VCaP (cell line): ENCODE data around the gene SNX33.
"Not testable (repeated sequence)": the region's sequence is repeated elsewhere in the genome, so short reads cannot be mapped to it uniquely, and the experiment has no call there.

ENCODE experiments used
- H3K27ac ChIP-seq: fragments of 450-650 bp; 2 replicates; pipeline ENCODE4 v1.5.1; 2017
- CTCF ChIP-seq: fragments of 450-650 bp; conservative IDR thresholded peaks from 2 replicates; pipeline ENCODE4 v1.5.1; 2017; ENCODE audit warnings: mild to moderate bottlenecking, moderate library complexity

SNX33 gene

DNA sequence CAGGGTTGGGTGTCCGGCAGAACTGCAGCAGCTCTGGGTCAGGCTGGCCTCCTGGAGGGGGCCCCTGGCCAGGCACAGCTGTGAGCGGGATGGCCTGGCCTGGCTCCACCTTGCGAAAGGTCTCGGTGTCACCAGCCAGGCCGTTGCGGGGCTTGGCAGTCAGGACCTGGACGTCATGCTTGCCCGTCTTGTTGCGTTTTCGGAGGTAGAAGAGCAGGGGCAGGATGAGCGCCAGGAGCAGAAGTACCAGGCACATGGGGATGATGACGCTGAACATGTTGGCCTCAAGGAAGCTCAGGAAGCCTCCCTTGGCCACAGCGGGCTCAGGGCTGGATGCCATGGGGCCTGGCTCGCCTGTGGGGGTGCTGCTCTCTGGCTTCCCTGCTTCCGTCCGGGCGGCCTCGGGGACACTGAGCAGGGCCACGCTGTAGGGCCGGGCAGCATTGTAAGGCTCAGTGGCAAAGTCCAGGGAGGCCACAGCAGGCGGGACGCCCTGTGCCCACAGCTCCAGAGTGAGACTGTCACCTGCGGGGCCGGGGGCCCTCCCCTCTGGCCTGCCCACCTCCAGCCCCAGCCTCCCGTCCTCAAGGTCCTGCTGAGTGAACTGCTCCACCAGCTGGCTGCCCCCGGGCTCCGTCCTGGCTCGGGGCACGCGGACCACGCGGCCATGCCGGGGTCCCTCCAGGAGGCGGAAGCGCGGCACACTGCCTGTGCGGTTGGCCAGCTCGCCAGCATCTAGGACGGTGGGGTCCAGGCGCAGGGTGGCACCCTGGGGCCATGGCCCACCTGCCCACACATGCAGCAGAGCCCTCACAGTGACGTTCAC is 28.1 kb downstream of the SNX33 start:
- H3K27ac ChIP-seq = no peak overlapping the region
- no peak for TF ChIP-seq CTCF

DNA sequence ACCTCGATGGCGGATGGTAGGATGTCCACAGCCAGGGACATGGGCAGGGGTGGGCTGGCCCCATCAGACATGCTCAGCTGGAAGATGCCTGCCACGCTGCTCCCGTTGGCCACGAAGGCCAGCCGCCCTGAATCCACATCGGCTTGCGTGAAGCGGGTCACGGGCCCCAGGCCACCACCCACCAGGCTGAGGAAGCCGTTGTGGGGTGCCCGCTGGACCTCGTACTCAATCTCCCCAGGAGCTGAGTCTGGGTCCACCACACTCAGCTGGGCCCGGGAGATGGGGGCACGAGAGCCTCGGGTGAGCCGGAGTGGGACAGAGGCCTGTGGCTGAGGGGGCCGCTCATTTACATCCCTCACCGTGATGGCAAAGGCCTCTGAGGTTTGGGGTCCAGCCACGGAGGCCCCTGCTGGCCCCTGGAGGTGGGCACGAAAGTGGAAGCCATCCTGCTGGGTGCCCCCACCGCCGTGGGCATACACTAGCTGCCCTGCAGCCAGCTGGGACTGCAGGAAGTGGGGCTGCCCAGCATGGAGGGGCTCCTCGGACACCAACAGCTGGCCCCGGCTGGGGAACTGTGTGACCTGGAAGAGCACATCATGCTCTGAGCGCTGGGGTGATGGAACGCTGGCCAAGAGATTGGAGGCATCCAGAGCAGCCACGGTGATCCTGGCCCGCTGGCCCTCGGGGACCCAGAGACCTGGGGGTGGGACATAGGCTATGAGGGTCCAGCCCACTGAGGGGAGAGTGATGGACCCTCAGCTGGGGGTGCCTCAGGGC is 29.2 kb downstream of the SNX33 start:
- TF ChIP-seq CTCF = no peak
- H3K27ac ChIP-seq = no peak overlapping the region

DNA sequence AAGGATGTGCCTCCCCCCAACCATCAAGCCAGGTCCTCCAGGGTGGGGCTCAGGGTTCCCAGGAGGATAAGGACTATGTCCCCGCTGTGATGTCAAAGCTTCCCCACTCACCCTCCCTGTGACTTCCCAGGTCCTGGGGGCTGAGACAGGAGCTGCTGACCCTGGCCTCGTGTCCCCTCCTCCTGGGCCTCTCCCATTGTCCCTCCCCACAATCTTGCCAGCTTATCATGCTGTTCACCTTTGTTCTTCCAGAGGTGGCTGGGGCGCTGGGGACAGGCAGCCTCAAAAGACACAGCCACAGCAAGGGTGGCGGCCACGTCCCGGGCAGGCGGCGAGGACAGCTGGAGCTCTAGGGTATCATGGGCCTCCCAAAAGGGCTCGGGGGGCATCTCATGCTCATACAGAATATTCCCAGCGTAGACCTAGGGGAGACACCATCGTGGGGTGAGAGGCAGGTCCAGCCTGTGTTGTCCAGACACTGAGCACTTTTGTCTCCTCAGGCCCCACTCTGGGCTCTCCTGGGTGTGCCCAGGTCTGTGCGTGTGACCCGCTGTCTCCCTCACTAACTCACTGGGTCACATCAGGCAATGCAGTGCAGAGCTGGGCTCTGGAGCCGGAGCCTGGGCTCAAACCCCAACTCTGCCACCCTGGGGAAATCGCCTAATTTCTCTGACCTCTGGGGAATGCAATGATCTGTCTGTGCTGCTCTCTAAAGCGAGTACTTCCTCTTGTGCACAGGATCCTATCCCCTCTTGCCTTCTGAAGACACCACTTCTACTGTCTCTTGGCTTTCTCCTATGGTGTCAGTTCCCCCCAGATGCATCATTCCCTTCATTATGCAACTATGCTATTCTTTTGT is 30.0 kb downstream of the SNX33 start:
- TF ChIP-seq CTCF = no peak
- H3K27ac ChIP-seq = no peak overlapping the region

- not testable (repeated sequence) for H3K27ac ChIP-seq
Measured at GRCh38 chr15:75678324-75678690, 30.6 kb downstream of the SNX33 start.

- no peak for TF ChIP-seq CTCF
- no peak overlapping the region for H3K27ac ChIP-seq
Measured at GRCh38 chr15:75680007-75680789, 32.5 kb downstream of the SNX33 start.

- no peak for TF ChIP-seq CTCF
- H3K27ac ChIP-seq = no peak overlapping the region
Measured at GRCh38 chr15:75682181-75683135, 34.7 kb downstream of the SNX33 start.
